Left ventricle myocardium inferior (tissue), 1 donor: ENCODE measurements around the gene AGPAT3. TPM values are rescaled to one million over a fixed set of nuclear protein-coding genes. Genes with fewer than 3 reads are reported as not detected.

Experiments
- DNase-seq: peaks from one replicate; pipeline ENCODE4 v3.0.0-alpha.2; 2020
- H3K27ac ChIP-seq: fragments of 200-600 bp; replicated peaks from 2 replicates; pipeline ENCODE4 v1.8.0; 2021
- H3K27me3 ChIP-seq: fragments of 200-600 bp; 2 replicates; pipeline ENCODE4 v1.8.0; 2021; ENCODE audit warnings: low read depth
- H3K36me3 ChIP-seq: fragments of 200-600 bp; 2 replicates; pipeline ENCODE4 v1.8.0; 2021
- H3K4me1 ChIP-seq: fragments of 200-600 bp; 2 replicates; pipeline ENCODE4 v1.8.0; 2021
- H3K4me3 ChIP-seq: fragments of 200-600 bp; 2 replicates; pipeline ENCODE4 v1.8.0; 2021; ENCODE audit warnings: mild to moderate bottlenecking, moderate library complexity
- H3K9me3 ChIP-seq: fragments of 200-600 bp; replicated peaks from 2 replicates; pipeline ENCODE4 v1.8.0; 2021
- intact Hi-C: fragments of 100-400 bp; cut with micrococcal nuclease; formaldehyde crosslinking; loops from one replicate; pipeline ENCODE4 v1.11.0; 2022
- total RNA-seq: library from RNA; stranded (reverse); fragmentation: NEBNext Ultra II Directional; extraction: Animal tissue kit (Norgen Biotek cat#: 25700); gene quantifications from one replicate; pipeline ENCODE4 v1.2.1, GENCODE V29; 2021
- TF ChIP-seq, protein P1 (sequence below): fragments of 200-600 bp; IDR thresholded peaks from 2 replicates; pipeline ENCODE4 v1.8.0; 2021; ENCODE audit warnings: antibody characterized with exemption, mild to moderate bottlenecking, borderline replicate concordance
- donor health status: DM: no; HTN: yes; CAD: no; lungs with severe emphysema.

Gene AGPAT3
- total RNA-seq, 1 donor from 2014 or later, result 79.6 TPM

DNA sequence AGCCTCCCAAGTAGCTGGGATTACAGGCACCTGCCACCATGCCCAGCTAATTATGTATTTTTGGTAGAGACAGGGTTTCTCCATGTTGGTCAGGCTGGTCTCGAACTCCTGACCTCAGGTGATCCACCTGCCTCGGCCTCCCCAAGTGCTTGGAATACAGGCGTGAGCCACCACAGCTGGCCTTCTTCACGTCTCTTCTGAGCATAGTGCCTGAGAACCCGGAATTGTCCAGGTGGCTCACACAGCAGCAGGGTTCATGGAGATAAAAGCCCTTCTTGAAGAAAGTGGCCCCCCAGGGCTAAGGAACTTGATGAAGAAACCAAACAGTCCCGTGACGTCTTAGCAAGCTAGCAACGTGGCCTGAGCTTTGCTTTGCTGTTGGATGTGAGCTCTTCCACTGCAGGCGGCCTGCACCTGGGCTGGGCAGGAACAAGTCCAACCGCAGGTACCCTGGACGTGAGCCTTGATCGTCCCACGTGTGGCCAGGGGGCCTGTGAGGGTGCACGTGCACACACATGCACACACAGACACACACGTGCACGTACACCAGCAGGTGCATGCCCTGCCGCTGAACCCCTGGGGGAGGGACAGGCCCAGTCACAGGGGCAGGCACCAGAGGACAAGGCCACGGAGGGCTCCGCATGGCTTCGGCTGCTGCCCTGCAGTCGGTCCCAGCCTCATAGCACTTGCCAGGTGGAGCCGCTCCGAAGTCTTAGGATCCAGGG is 123.6 kb downstream of the AGPAT3 start:
- Histone ChIP-seq H3K4me3 (no peak overlapping the region), H3K27ac (no peak overlapping the region), H3K4me1 (peaks cover 33% of the 10 kb centered on the region), H3K9me3 (no peaks in the 10 kb centered on the region), H3K36me3 (no peaks in the 10 kb centered on the region), H3K27me3 (peaks cover 1% of the 10 kb centered on the region)
- DNase-seq, result no peak
- intact Hi-C loops, result no loop called here
- TF ChIP-seq, protein P1, sequence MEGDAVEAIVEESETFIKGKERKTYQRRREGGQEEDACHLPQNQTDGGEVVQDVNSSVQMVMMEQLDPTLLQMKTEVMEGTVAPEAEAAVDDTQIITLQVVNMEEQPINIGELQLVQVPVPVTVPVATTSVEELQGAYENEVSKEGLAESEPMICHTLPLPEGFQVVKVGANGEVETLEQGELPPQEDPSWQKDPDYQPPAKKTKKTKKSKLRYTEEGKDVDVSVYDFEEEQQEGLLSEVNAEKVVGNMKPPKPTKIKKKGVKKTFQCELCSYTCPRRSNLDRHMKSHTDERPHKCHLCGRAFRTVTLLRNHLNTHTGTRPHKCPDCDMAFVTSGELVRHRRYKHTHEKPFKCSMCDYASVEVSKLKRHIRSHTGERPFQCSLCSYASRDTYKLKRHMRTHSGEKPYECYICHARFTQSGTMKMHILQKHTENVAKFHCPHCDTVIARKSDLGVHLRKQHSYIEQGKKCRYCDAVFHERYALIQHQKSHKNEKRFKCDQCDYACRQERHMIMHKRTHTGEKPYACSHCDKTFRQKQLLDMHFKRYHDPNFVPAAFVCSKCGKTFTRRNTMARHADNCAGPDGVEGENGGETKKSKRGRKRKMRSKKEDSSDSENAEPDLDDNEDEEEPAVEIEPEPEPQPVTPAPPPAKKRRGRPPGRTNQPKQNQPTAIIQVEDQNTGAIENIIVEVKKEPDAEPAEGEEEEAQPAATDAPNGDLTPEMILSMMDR, result no peak

DNA sequence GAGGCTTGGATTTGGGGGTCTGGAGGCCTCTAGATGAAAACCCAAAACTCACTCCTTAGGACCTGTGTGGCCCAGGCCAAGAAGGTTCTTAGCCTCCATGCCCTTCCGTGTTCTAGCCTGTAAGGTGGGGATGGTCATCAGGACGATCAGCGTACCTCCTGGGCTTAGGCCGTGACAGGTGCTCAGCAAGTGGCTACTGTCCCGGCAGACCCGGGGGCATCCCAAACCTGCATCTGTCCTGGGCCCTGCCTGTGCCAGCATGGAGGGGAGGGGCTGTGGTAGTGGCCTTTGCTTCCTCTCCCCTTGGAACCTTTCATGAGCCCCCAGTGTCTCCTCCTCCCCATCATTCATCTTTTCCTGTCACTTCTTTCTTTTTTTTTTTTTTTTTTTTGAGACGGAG is 124.4 kb downstream of the AGPAT3 start:
- TF ChIP-seq, protein P1, result no peak
- Histone ChIP-seq H3K4me3 (no peak overlapping the region), H3K36me3 (no peaks in the 10 kb centered on the region), H3K27me3 (peaks cover 8% of the 10 kb centered on the region), H3K27ac (no peak overlapping the region), H3K9me3 (no peaks in the 10 kb centered on the region), H3K4me1 (peaks cover 33% of the 10 kb centered on the region)
- intact Hi-C loops, result no loop called here
- DNase-seq, result no peak

DNA sequence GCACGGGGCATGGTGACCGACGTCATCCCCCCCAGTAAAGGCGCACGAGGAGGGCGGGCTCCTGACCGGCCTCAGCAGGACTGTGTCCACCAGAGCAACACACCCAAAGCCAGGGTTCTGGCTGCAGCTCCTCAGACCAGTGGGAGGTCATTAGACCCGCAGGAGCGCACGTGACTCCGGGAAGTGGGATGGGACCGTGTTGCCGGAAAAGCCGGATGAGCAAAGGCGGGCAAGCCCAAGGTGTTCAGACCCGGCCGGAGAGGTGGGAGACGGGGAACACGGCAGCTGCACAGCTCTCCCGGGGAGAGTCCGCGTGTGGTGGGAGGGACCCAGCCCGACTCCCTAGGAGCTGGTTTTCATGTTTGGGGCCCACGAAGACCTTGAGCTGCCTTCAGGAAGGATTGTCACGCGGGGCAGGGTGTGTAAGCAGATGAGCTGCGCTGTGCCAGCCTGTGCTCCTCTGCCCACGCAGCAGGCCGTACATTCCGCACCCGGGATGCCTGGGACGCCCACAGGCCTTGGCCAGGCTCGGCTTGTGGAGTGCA is 126.5 kb downstream of the AGPAT3 start:
- intact Hi-C loops, result no loop called here
- Histone ChIP-seq H3K4me1 (peaks cover 23% of the 10 kb centered on the region), H3K27me3 (peaks cover 11% of the 10 kb centered on the region), H3K9me3 (no peaks in the 10 kb centered on the region), H3K27ac (no peak overlapping the region), H3K4me3 (no peak overlapping the region), H3K36me3 (no peaks in the 10 kb centered on the region)
- no peak for DNase-seq
- TF ChIP-seq, protein P1, result no peak

DNA sequence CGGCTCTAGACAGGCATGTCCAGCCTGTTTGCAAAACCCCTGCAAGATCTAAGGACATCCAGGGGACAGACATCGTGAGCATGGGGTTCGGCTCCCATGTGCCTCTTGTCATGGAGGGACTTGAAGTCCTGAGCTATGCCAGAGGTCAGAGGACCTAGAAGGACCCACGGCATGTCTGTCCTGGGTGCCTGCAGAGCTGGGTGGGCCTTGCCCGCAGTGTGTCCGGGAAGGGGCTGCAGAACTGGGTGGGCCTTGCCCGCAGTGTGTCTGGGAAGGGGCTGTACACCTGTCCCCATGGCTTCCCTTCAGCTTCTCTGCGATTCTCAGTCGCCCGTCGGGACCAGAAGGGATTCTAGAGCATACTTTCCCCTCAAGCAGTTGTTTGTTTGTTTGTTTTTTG is 127.1 kb downstream of the AGPAT3 start:
- H3K27me3 ChIP-seq, result peaks cover 11% of the 10 kb centered on the region
- no peak for DNase-seq
- no peaks in the 10 kb centered on the region for H3K36me3 ChIP-seq
- TF ChIP-seq, protein P1, result no peak
- no peak overlapping the region for H3K27ac ChIP-seq
- intact Hi-C loops, result no loop called here
- no peaks in the 10 kb centered on the region for H3K9me3 ChIP-seq
- H3K4me3 ChIP-seq, result no peak overlapping the region
- peaks cover 17% of the 10 kb centered on the region for H3K4me1 ChIP-seq

DNA sequence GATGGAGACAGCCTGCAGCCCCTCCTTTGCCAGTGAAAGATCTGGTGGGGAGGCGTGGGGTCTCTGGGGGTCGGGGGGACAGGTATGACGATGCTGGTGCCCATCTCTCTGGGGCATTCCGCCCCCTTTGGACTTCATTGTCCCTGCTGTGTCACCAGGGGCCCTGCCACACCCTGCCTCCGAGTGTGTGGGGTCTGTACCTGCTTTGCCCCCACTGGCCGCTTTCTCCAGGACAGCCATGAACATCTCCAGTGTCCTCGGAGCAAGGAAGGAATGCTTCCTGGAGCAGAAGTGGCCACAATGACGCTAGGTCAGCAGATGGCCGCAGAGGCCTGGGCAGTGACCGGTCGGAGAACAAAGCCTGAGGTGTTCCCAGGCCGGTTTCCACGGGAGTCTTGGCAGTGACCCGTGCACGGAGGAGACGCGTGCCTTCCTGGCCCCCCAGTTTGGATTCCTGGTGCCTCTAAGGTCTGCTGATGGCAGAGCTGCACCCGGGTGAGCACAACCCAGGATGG is 128.5 kb downstream of the AGPAT3 start:
- Histone ChIP-seq H3K27ac (no peak overlapping the region), H3K4me3 (no peak overlapping the region), H3K4me1 (peaks cover 3% of the 10 kb centered on the region), H3K36me3 (no peaks in the 10 kb centered on the region), H3K27me3 (peaks cover 11% of the 10 kb centered on the region), H3K9me3 (no peaks in the 10 kb centered on the region)
- TF ChIP-seq, protein P1, result no peak
- no peak for DNase-seq
- intact Hi-C loops, result no loop called here
